H9 (cell line): ENCODE measurements around the gene FAM81A. TPM values are rescaled to one million over a fixed set of nuclear protein-coding genes. Genes with fewer than 3 reads are reported as not detected.

ENCODE experiments used
- DNase-seq: peaks from one replicate; pipeline ENCODE4 v3.0.0-alpha.2; 2017
- H2AFZ ChIP-seq: one replicate; pipeline ENCODE4 v1.6.1; 2013; ENCODE audit warnings: mild to moderate bottlenecking, low read length, control low read depth, moderate library complexity
- H2AK5ac ChIP-seq: 2 replicates; pipeline ENCODE4 v1.6.1; 2013; ENCODE audit warnings: low read length, control low read depth, mixed read lengths; ENCODE audit not compliant: insufficient read length
- H2BK120ac ChIP-seq: one replicate; pipeline ENCODE4 v1.6.1; 2013; ENCODE audit warnings: low read depth, mild to moderate bottlenecking, low read length, control low read depth, inconsistent platforms; ENCODE audit not compliant: poor library complexity, severe bottlenecking
- H2BK12ac ChIP-seq: 2 replicates; pipeline ENCODE4 v1.6.1; 2013; ENCODE audit warnings: low read length, control low read depth, mixed read lengths, low read depth; ENCODE audit not compliant: insufficient read length
- H2BK15ac ChIP-seq: 2 replicates; pipeline ENCODE4 v1.6.1; 2013; ENCODE audit warnings: low read depth, low read length, control low read depth
- H2BK20ac ChIP-seq: one replicate; pipeline ENCODE4 v1.6.1; 2013; ENCODE audit warnings: low read depth, mild to moderate bottlenecking, low read length, control low read depth, inconsistent platforms; ENCODE audit not compliant: poor library complexity, severe bottlenecking
- H2BK5ac ChIP-seq: 2 replicates; pipeline ENCODE4 v1.6.1; 2013; ENCODE audit warnings: low read length, control low read depth, mixed read lengths; ENCODE audit not compliant: insufficient read length
- H3K14ac ChIP-seq: 2 replicates; pipeline ENCODE4 v1.6.1; 2013; ENCODE audit warnings: low read length, control low read depth; ENCODE audit not compliant: insufficient read depth
- H3K18ac ChIP-seq: 2 replicates; pipeline ENCODE4 v1.6.1; 2013; ENCODE audit warnings: low read depth, mild to moderate bottlenecking, mixed read lengths, low read length, control low read depth; ENCODE audit not compliant: insufficient read length
- H3K23ac ChIP-seq: 2 replicates; pipeline ENCODE4 v1.6.1; 2013; ENCODE audit warnings: low read length, control low read depth, mixed read lengths, low read depth; ENCODE audit not compliant: insufficient read length
- H3K23me2 ChIP-seq: 2 replicates; pipeline ENCODE4 v1.6.1; 2013; ENCODE audit warnings: low read depth, mild to moderate bottlenecking, mixed read lengths, low read length, control low read depth; ENCODE audit not compliant: insufficient read length, poor library complexity, severe bottlenecking
- H3K27ac ChIP-seq: 2 replicates; pipeline ENCODE4 v1.5.1; 2013; ENCODE audit warnings: low read length, control low read depth, mixed read lengths, low read depth; ENCODE audit not compliant: insufficient read length
- H3K27me3 ChIP-seq: 2 replicates; pipeline ENCODE4 v1.6.1; 2013; ENCODE audit warnings: low read length, control low read depth, inconsistent platforms; ENCODE audit not compliant: insufficient read depth
- H3K4ac ChIP-seq: 2 replicates; pipeline ENCODE4 v1.6.1; 2013; ENCODE audit warnings: low read depth, mild to moderate bottlenecking, control low read depth, inconsistent platforms, low read length, moderate library complexity
- H3K4me1 ChIP-seq: 2 replicates; pipeline ENCODE4 v1.6.1; 2013; ENCODE audit warnings: low read length, control low read depth, inconsistent platforms; ENCODE audit not compliant: insufficient read depth
- H3K4me2 ChIP-seq: 2 replicates; pipeline ENCODE4 v1.6.1; 2013; ENCODE audit warnings: low read length, control low read depth, mixed read lengths; ENCODE audit not compliant: insufficient read length, insufficient read depth
- H3K56ac ChIP-seq: 2 replicates; pipeline ENCODE4 v1.6.1; 2013; ENCODE audit warnings: low read depth, mild to moderate bottlenecking, mixed read lengths, low read length, control low read depth; ENCODE audit not compliant: insufficient read length
- H3K79me1 ChIP-seq: 2 replicates; pipeline ENCODE4 v1.6.1; 2013; ENCODE audit warnings: low read depth, mild to moderate bottlenecking, moderate library complexity, low read length, control low read depth, inconsistent platforms; ENCODE audit not compliant: insufficient read depth, poor library complexity, severe bottlenecking
- H3K79me2 ChIP-seq: 2 replicates; pipeline ENCODE4 v1.6.1; 2013; ENCODE audit warnings: low read length, control low read depth, inconsistent platforms; ENCODE audit not compliant: insufficient read depth
- H3K9ac ChIP-seq: 2 replicates; pipeline ENCODE4 v1.6.1; 2013; ENCODE audit warnings: low read length, control low read depth, mixed read lengths; ENCODE audit not compliant: insufficient read length; ENCODE audit errors: extremely low read depth
- H3K9me3 ChIP-seq: one replicate; pipeline ENCODE4 v1.6.1; 2013; ENCODE audit warnings: low read depth, low read length, inconsistent platforms; ENCODE audit not compliant: control insufficient read depth
- H3T11ph ChIP-seq: one replicate; pipeline ENCODE4 v1.6.1; 2013; ENCODE audit warnings: mild to moderate bottlenecking, low read length, control low read depth, inconsistent platforms
- H4K20me1 ChIP-seq: one replicate; pipeline ENCODE4 v1.6.1; 2013; ENCODE audit not compliant: control insufficient read depth, insufficient read length, insufficient read depth
- H4K5ac ChIP-seq: 2 replicates; pipeline ENCODE4 v1.6.1; 2013; ENCODE audit warnings: low read depth, mild to moderate bottlenecking, mixed read lengths, low read length, control low read depth; ENCODE audit not compliant: insufficient read length
- H4K8ac ChIP-seq: replicated peaks from 2 replicates; pipeline ENCODE4 v1.6.1; 2013; ENCODE audit warnings: low read length, control low read depth, mixed read lengths, low read depth; ENCODE audit not compliant: insufficient read length
- H4K91ac ChIP-seq: 2 replicates; pipeline ENCODE4 v1.6.1; 2013; ENCODE audit warnings: low read depth, mild to moderate bottlenecking, moderate library complexity, mixed read lengths, low read length, control low read depth; ENCODE audit not compliant: insufficient read length
- H3K27ac Mint-ChIP-seq, 3 experiments: 2 replicates in 2 of 3; 3 replicates in 1 of 3; pipeline ENCODE4 v1.8.0; 2020 to 2021; ENCODE audit warnings: mixed read lengths in 3 of 3, mild to moderate bottlenecking in 1 of 3, moderate library complexity in 1 of 3
- H3K27me3 Mint-ChIP-seq: 2 replicates; pipeline ENCODE4 v1.8.0; 2021; ENCODE audit warnings: low read depth, mild to moderate bottlenecking, moderate library complexity, mixed read lengths
- H3K36me3 Mint-ChIP-seq, 3 experiments: 2 replicates in 2 of 3; 3 replicates in 1 of 3; pipeline ENCODE4 v1.8.0; 2020 to 2021; ENCODE audit warnings: low read depth in 3 of 3, mixed read lengths in 3 of 3; ENCODE audit not compliant: insufficient read depth in 1 of 3
- H3K4me1 Mint-ChIP-seq, 2 experiments: 2 replicates each; pipeline ENCODE4 v1.8.0; 2020; ENCODE audit warnings: mixed read lengths in 2 of 2
- H3K4me3 Mint-ChIP-seq, 2 experiments: 2 replicates in 1 of 2; 3 replicates in 1 of 2; pipeline ENCODE4 v1.8.0; 2020 to 2021; ENCODE audit warnings: mild to moderate bottlenecking in 2 of 2, mixed read lengths in 2 of 2, moderate library complexity in 1 of 2
- H3K9me3 Mint-ChIP-seq, 2 experiments: 2 replicates in 1 of 2; 3 replicates in 1 of 2; pipeline ENCODE4 v1.8.0; 2020; ENCODE audit warnings: mild to moderate bottlenecking in 2 of 2, mixed read lengths in 2 of 2, moderate library complexity in 1 of 2
- CTCF ChIP-seq: fragments of 200-600 bp; sonication (generic); conservative IDR thresholded peaks from 3 replicates; pipeline ENCODE4 v1.8.0; 2021; ENCODE audit warnings: antibody characterized with exemption, mild to moderate bottlenecking
- total RNA-seq: library from RNA; stranded (reverse); gene quantifications from 2 replicates; pipeline ENCODE4 v1.2.1, GENCODE V29; 2021

The FAM81A gene
- total RNA-seq, 1 experiment from 2014 or later = 1.7 TPM

- Histone ChIP-seq H3K9me3 (no peaks in the 10 kb centered on the region), H2AFZ (no peak overlapping the region), H3K23ac (no peak overlapping the region), H3T11ph (no peak overlapping the region), H3K56ac (no peak overlapping the region), H3K27me3 (no peaks in the 10 kb centered on the region), H2AK5ac (no peak overlapping the region), H2BK5ac (no peak overlapping the region), H4K91ac (no peak overlapping the region), H3K4me2 (no peak overlapping the region), H4K20me1 (no peaks in the 10 kb centered on the region), H3K18ac (no peak overlapping the region), H2BK20ac (no peak overlapping the region), H2BK12ac (no peak overlapping the region), H3K79me2 (no peaks in the 10 kb centered on the region), H4K5ac (no peak overlapping the region), H3K9ac (no peak overlapping the region), H3K4me1 (no peaks in the 10 kb centered on the region; the same call in 1 of the 2 replicates), H3K14ac (no peak overlapping the region), H3K23me2 (no peaks in the 10 kb centered on the region), H2BK120ac (no peak overlapping the region), H3K4ac (no peak overlapping the region), H3K79me1 (no peaks in the 10 kb centered on the region), H2BK15ac (no peak overlapping the region), H4K8ac (no peak overlapping the region), H3K27ac (no peak overlapping the region)
- no peak overlapping the region for H3K27ac Mint-ChIP-seq
- no peak for TF ChIP-seq CTCF
- no peaks in the 10 kb centered on the region for H3K9me3 Mint-ChIP-seq
- DNase-seq = no peak
- H3K36me3 Mint-ChIP-seq = no peaks in the 10 kb centered on the region
- peaks cover 8 to 15% of the 10 kb centered on the region in 2 experiments for H3K4me1 Mint-ChIP-seq
- no peaks in the 10 kb centered on the region for H3K27me3 Mint-ChIP-seq
- H3K4me3 Mint-ChIP-seq = no peak overlapping the region
Observed at GRCh38 chr15:59448871-59449270, 10.9 kb downstream of the FAM81A start.
